MCF 10A (cell line): ENCODE measurements around the gene C1orf198. TPM values are rescaled to one million over a fixed set of nuclear protein-coding genes. Genes with fewer than 3 reads are reported as not detected.

ENCODE experiments used
- BruUV-seq: library from RNA; stranded (reverse); fragments of 400-500 nt; replicated peaks from 2 replicates; lab custom pipeline; 2021; lab: Mats Ljungman, UMichigan
- CTCF ChIA-PET: fragments of 300-600 bp; sonication (Branson Sonifier 250); formaldehyde crosslinking; extraction: SDS; loops from one replicate; lab custom pipeline; 2021; ENCODE audit warnings: antibody characterized with exemption, inconsistent platforms; lab: Yijun Ruan, JAX
- POLR2A ChIA-PET: fragments of 300-600, 350-650 bp; sonication (Branson Sonifier 250); formaldehyde crosslinking; extraction: SDS; loops from one replicate; lab custom pipeline; 2020; ENCODE audit warnings: antibody characterized with exemption, inconsistent platforms; lab: Yijun Ruan, JAX
- DNase-seq: peaks from one replicate; pipeline ENCODE4 v3.0.0-alpha.2; 2018; ENCODE audit not compliant: unreplicated experiment
- H3K27ac Mint-ChIP-seq: one replicate; pipeline ENCODE4 v1.8.0; 2022; ENCODE audit warnings: mild to moderate bottlenecking, low read depth, mixed read lengths; ENCODE audit not compliant: unreplicated experiment
- H3K27me3 Mint-ChIP-seq: one replicate; pipeline ENCODE4 v1.8.0; 2022; ENCODE audit warnings: mixed read lengths; ENCODE audit not compliant: insufficient read depth, unreplicated experiment
- H3K36me3 Mint-ChIP-seq: one replicate; pipeline ENCODE4 v1.8.0; 2022; ENCODE audit warnings: mild to moderate bottlenecking, moderate library complexity, mixed read lengths; ENCODE audit not compliant: insufficient read depth, unreplicated experiment
- H3K4me1 Mint-ChIP-seq: one replicate; pipeline ENCODE4 v1.8.0; 2022; ENCODE audit warnings: mixed read lengths; ENCODE audit not compliant: insufficient read depth, unreplicated experiment
- H3K4me3 Mint-ChIP-seq: one replicate; pipeline ENCODE4 v1.8.0; 2022; ENCODE audit warnings: mild to moderate bottlenecking, moderate library complexity, mixed read lengths; ENCODE audit not compliant: unreplicated experiment
- H3K9me3 Mint-ChIP-seq: one replicate; pipeline ENCODE4 v1.8.0; 2022; ENCODE audit warnings: mixed read lengths; ENCODE audit not compliant: unreplicated experiment
- CTCF ChIP-seq: fragments of 200-600 bp; IDR thresholded peaks from one replicate; pipeline ENCODE4 v1.8.0; 2022; ENCODE audit warnings: antibody characterized with exemption, mild to moderate bottlenecking; ENCODE audit not compliant: unreplicated experiment
- intact Hi-C: fragments of 100-400 bp; cut with micrococcal nuclease; formaldehyde crosslinking; loops from 2 replicates; pipeline ENCODE4 v1.14.1; 2022
- total RNA-seq: library from RNA; stranded (reverse); gene quantifications from 2 replicates; pipeline ENCODE4 v1.2.3, GENCODE V29; 2022

Gene C1orf198
- total RNA-seq, 1 experiment from 2014 or later, result 13.7 TPM

- Mint-ChIP-seq H3K4me1 (no peaks in the 10 kb centered on the region), H3K27ac (no peak overlapping the region), H3K9me3 (no peaks in the 10 kb centered on the region), H3K27me3 (no peaks in the 10 kb centered on the region), H3K36me3 (no peaks in the 10 kb centered on the region), H3K4me3 (no peak overlapping the region)
- DNase-seq, result no peak
- TF ChIP-seq CTCF, result no peak
- intact Hi-C loops, result no loop called here
- CTCF ChIA-PET, result interaction anchor here (0.6 to 2.8 kb wide), 2 partner anchors 8 to 40 kb away, joined by 3 to 9 read pairs; no protein-coding TSS in a partner anchor
- no TSS peak for BruUV-seq
- POLR2A ChIA-PET, result interaction anchor here (0.6 to 1.2 kb wide), 6 partner anchors 9 to 31 kb away, joined by 3 to 5 read pairs (median 4); no protein-coding TSS in a partner anchor
Observed at GRCh38 chr1:230836793-230837192, 31.5 kb downstream of the C1orf198 start.

- Mint-ChIP-seq H3K36me3 (no peaks in the 10 kb centered on the region), H3K4me1 (no peaks in the 10 kb centered on the region), H3K9me3 (no peaks in the 10 kb centered on the region), H3K27ac (no peak overlapping the region), H3K4me3 (no peak overlapping the region), H3K27me3 (no peaks in the 10 kb centered on the region)
- POLR2A ChIA-PET, result interaction anchor here (0.6 to 2.2 kb wide), 7 partner anchors 9 to 32 kb away, joined by 3 to 12 read pairs (median 4); partner anchors contain the start of gene C1orf198
- TF ChIP-seq CTCF, result no peak
- DNase-seq, result no peak
- BruUV-seq, result no TSS peak
- CTCF ChIA-PET, result interaction anchor here (0.6 to 2.8 kb wide), 3 partner anchors 12 to 39 kb away, joined by 3 to 9 read pairs (median 3); no protein-coding TSS in a partner anchor
- intact Hi-C loops, result no loop called here
Observed at GRCh38 chr1:230836347-230836746, 32.0 kb downstream of the C1orf198 start.

GRCh38 chr1:230834292-230834691 lies 34.0 kb downstream of the C1orf198 start:
- ChIA-PET CTCF (interaction anchor here (0.6 to 1.0 kb wide), 2 partner anchors 36 to 843 kb away, joined by 3 to 4 read pairs; no protein-coding TSS in a partner anchor), POLR2A (interaction anchor here (1.0 to 2.2 kb wide), 4 partner anchors 9 to 34 kb away, joined by 3 to 12 read pairs (median 4); partner anchors contain the start of gene C1orf198)
- Mint-ChIP-seq H3K27ac (no peak overlapping the region), H3K4me1 (no peaks in the 10 kb centered on the region), H3K27me3 (no peaks in the 10 kb centered on the region), H3K9me3 (no peaks in the 10 kb centered on the region), H3K4me3 (no peak overlapping the region), H3K36me3 (no peaks in the 10 kb centered on the region)
- BruUV-seq, result no TSS peak
- DNase-seq, result no peak
- TF ChIP-seq CTCF, result no peak
- intact Hi-C loops, result no loop called here

- intact Hi-C loops, result no loop called here
- CTCF ChIA-PET, result interaction anchor here (0.6 to 1.0 kb wide), 2 partner anchors 35 to 844 kb away, joined by 3 to 4 read pairs; no protein-coding TSS in a partner anchor
- no peaks in the 10 kb centered on the region for H3K9me3 Mint-ChIP-seq
- DNase-seq, result no peak
- POLR2A ChIA-PET, result interaction anchor here (1.0 to 1.6 kb wide), 2 partner anchors 9 to 13 kb away, joined by 3 to 6 read pairs; no protein-coding TSS in a partner anchor
- TF ChIP-seq CTCF, result no peak
- no peak overlapping the region for H3K4me3 Mint-ChIP-seq
- no TSS peak for BruUV-seq
- H3K4me1 Mint-ChIP-seq, result no peaks in the 10 kb centered on the region
- H3K36me3 Mint-ChIP-seq, result no peaks in the 10 kb centered on the region
- H3K27ac Mint-ChIP-seq, result no peak overlapping the region
- H3K27me3 Mint-ChIP-seq, result no peaks in the 10 kb centered on the region
Observed at GRCh38 chr1:230833511-230833910, 34.8 kb downstream of the C1orf198 start.
